GM23338 (cell line): ENCODE data around the gene IFNL3. TPM values are rescaled to one million over a fixed set of nuclear protein-coding genes. Genes with fewer than 3 reads are reported as not detected.

ENCODE experiments used
- ATAC-seq: fragments of 200-7000 bp; cut with Tn5 transposase; 3 replicates; pipeline ENCODE4 v1.9.1; 2020
- DNase-seq: peaks from one replicate; pipeline ENCODE4 v3.0.0-alpha.2; 2015; ENCODE audit warnings: low spot score
- H2AFZ ChIP-seq: fragments of 200-600 bp; sonication (generic); 2 replicates; pipeline ENCODE4 v1.8.0; 2016; ENCODE audit warnings: antibody characterized with exemption, mild to moderate bottlenecking, moderate library complexity
- H3F3A ChIP-seq: fragments of 200-600 bp; sonication (generic); replicated peaks from 2 replicates; pipeline ENCODE4 v1.8.0; 2017; ENCODE audit warnings: antibody characterized with exemption, mixed run types, low read depth
- H3K27ac ChIP-seq: fragments of 200-600 bp; sonication (generic); 2 replicates; pipeline ENCODE4 v1.6.1; 2016; ENCODE audit warnings: low read depth
- H3K27me3 ChIP-seq: fragments of 200-600 bp; sonication (generic); 2 replicates; pipeline ENCODE4 v1.8.0; 2016; ENCODE audit warnings: mild to moderate bottlenecking, mixed run types, moderate library complexity; ENCODE audit not compliant: insufficient read depth
- H3K36me3 ChIP-seq: fragments of 200-600 bp; sonication (generic); 2 replicates; pipeline ENCODE4 v1.8.0; 2016; ENCODE audit warnings: mild to moderate bottlenecking; ENCODE audit not compliant: insufficient read depth
- H3K4me1 ChIP-seq: fragments of 200-600 bp; sonication (generic); 2 replicates; pipeline ENCODE4 v1.8.0; 2016; ENCODE audit warnings: mild to moderate bottlenecking, moderate library complexity; ENCODE audit not compliant: insufficient read depth
- H3K4me2 ChIP-seq: fragments of 200-600 bp; sonication (generic); 2 replicates; pipeline ENCODE4 v1.7.1; 2017; ENCODE audit warnings: mixed run types
- H3K4me3 ChIP-seq: fragments of 200-600 bp; sonication (generic); 2 replicates; pipeline ENCODE4 v1.6.1; 2016; ENCODE audit warnings: mixed run types
- H3K79me2 ChIP-seq: fragments of 200-600 bp; sonication (generic); replicated peaks from 2 replicates; pipeline ENCODE4 v1.8.0; 2017; ENCODE audit warnings: mild to moderate bottlenecking; ENCODE audit not compliant: insufficient read depth
- H3K9me2 ChIP-seq: fragments of 200-600 bp; sonication (generic); 2 replicates; pipeline ENCODE4 v1.8.0; 2017; ENCODE audit not compliant: insufficient read depth
- H4K20me1 ChIP-seq: fragments of 200-600 bp; sonication (generic); replicated peaks from 2 replicates; pipeline ENCODE4 v1.8.0; 2017; ENCODE audit warnings: mild to moderate bottlenecking; ENCODE audit not compliant: insufficient read depth
- H3K27ac Mint-ChIP-seq: 2 replicates; pipeline ENCODE4 v1.8.0; 2020; ENCODE audit warnings: inconsistent platforms, mild to moderate bottlenecking, moderate library complexity, mixed read lengths
- H3K27me3 Mint-ChIP-seq: 3 replicates; pipeline ENCODE4 v1.8.0; 2022; ENCODE audit warnings: low read depth, mild to moderate bottlenecking, moderate library complexity, mixed read lengths, inconsistent platforms; ENCODE audit not compliant: insufficient read depth, poor library complexity
- H3K36me3 Mint-ChIP-seq: 3 replicates; pipeline ENCODE4 v1.8.0; 2021; ENCODE audit warnings: low read depth, mild to moderate bottlenecking, inconsistent platforms, moderate library complexity, mixed read lengths
- H3K4me1 Mint-ChIP-seq: 3 replicates; pipeline ENCODE4 v1.8.0; 2020; ENCODE audit warnings: mild to moderate bottlenecking, inconsistent platforms, mixed read lengths
- H3K4me3 Mint-ChIP-seq: 3 replicates; pipeline ENCODE4 v1.8.0; 2021; ENCODE audit warnings: moderate library complexity, mild to moderate bottlenecking, inconsistent platforms, mixed read lengths
- H3K9me3 Mint-ChIP-seq: 3 replicates; pipeline ENCODE4 v1.8.0; 2020; ENCODE audit warnings: moderate library complexity, mild to moderate bottlenecking, inconsistent platforms, mixed read lengths
- CREB1 ChIP-seq: fragments of 250-450 bp; sonication (Bioruptor Pico); IDR thresholded peaks from 2 replicates; pipeline ENCODE4 v1.5.0; 2020; ENCODE audit warnings: low read depth, mild to moderate bottlenecking, moderate library complexity
- CTCF ChIP-seq, 2 experiments: fragments of 200-600 bp in 1 of 2; sonication (generic) in 1 of 2; conservative IDR thresholded peaks; 2 replicates each; pipeline versions ENCODE4 v1.5.1 to v1.6.1; 2016 to 2017; ENCODE audit warnings: antibody characterized with exemption in 2 of 2, low read depth in 2 of 2, mild to moderate bottlenecking in 2 of 2, moderate library complexity in 1 of 2
- EZH2 ChIP-seq: fragments of 200-600 bp; sonication (generic); IDR thresholded peaks from one replicate; pipeline ENCODE4 v1.8.0; 2017; ENCODE audit warnings: antibody characterized with exemption, mild to moderate bottlenecking, low read depth; ENCODE audit not compliant: unreplicated experiment
- EZH2phosphoT487 ChIP-seq: fragments of 200-600 bp; sonication (generic); IDR thresholded peaks from one replicate; pipeline ENCODE4 v1.8.1; 2018; ENCODE audit warnings: antibody characterized with exemption; ENCODE audit not compliant: unreplicated experiment
- JUNB ChIP-seq: IDR thresholded peaks from one replicate; pipeline ENCODE4 v1.6.1; 2016; ENCODE audit warnings: antibody characterized with exemption; ENCODE audit not compliant: unreplicated experiment
- NANOG ChIP-seq: IDR thresholded peaks from 2 replicates; pipeline ENCODE4 v1.6.1; 2016; ENCODE audit warnings: antibody characterized with exemption, borderline replicate concordance
- POLR2AphosphoS5 ChIP-seq: IDR thresholded peaks from 2 replicates; pipeline ENCODE4 v1.6.1; 2016; ENCODE audit warnings: antibody characterized with exemption, low read depth
- REST ChIP-seq: IDR thresholded peaks from one replicate; pipeline ENCODE4 v1.6.1; 2018; ENCODE audit warnings: antibody characterized with exemption; ENCODE audit not compliant: unreplicated experiment
- STAT1 ChIP-seq: IDR thresholded peaks from one replicate; pipeline ENCODE4 v1.6.1; 2016; ENCODE audit warnings: antibody characterized with exemption; ENCODE audit not compliant: unreplicated experiment
- ZNF114 ChIP-seq: fragments of 250-450 bp; sonication (Bioruptor Pico); IDR thresholded peaks from 2 replicates; pipeline ENCODE4 v1.5.0; 2020; ENCODE audit warnings: mild to moderate bottlenecking, moderate library complexity
- ZNF331 ChIP-seq: fragments of 250-450 bp; sonication (Bioruptor Pico); IDR thresholded peaks from 2 replicates; pipeline ENCODE4 v1.5.0; 2020; ENCODE audit warnings: low read depth, mild to moderate bottlenecking, moderate library complexity
- polyA plus RNA-seq: library from polyadenylated mRNA; unstranded; fragments of >200 nt; fragmentation: Nextera tagmentation; extraction: Ambion mirVana; gene quantifications from 2 replicates; pipeline ENCODE4 v1.2.1, GENCODE V29; 2016
- total RNA-seq: library from RNA; depleted of rRNA; stranded (reverse); fragments of >200 nt; shearing (Covaris generic); gene quantifications from 2 replicates; pipeline ENCODE4 v1.2.3, GENCODE V29; 2014
- TF ChIP-seq, protein P1 (sequence below): IDR thresholded peaks from 2 replicates; pipeline ENCODE4 v1.6.1; 2016; ENCODE audit warnings: antibody characterized with exemption
- TF ChIP-seq, protein P2 (sequence below): fragments of 250-450 bp; sonication (Bioruptor Pico); IDR thresholded peaks from 2 replicates; pipeline ENCODE4 v1.5.0; 2020; ENCODE audit warnings: mild to moderate bottlenecking, moderate library complexity

The IFNL3 gene
- total and polyA plus RNA-seq, 2 experiments from 2014 or later, result not detected

DNA sequence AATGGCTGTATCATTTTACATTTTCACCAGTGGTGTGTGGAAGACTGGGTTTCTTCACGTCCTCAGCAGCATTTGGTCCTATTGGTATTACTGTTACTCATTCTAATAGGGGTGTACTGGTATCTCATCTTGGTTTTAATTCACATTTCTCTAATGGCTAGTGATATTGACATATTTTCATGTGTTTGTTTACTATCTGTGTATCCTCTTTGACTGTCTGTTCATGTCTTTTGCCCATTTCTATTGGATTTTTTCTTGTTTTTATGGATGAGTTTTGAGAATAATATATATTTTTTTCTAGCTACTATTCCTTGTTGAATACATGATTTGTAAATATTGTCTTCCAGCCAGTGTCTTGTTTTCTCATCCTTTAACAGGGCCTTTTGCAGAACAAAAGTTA, 37.2 kb upstream of the IFNL3 start:
- TF ChIP-seq ZNF114 (CRISPR knock-in tag) (no peak), CTCF (conservative IDR thresholded peaks at IDR 0.05; ENCODE audit: low read depth in 2 of 2) (no peak), EZH2phosphoT487 (no peak), STAT1 (no peak), CREB1 (CRISPR knock-in tag) (no peak), JUNB (no peak), NANOG (no peak), ZNF331 (CRISPR knock-in tag) (no peak), POLR2AphosphoS5 (no peak), EZH2 (no peak), REST (no peak)
- TF ChIP-seq, protein P1, sequence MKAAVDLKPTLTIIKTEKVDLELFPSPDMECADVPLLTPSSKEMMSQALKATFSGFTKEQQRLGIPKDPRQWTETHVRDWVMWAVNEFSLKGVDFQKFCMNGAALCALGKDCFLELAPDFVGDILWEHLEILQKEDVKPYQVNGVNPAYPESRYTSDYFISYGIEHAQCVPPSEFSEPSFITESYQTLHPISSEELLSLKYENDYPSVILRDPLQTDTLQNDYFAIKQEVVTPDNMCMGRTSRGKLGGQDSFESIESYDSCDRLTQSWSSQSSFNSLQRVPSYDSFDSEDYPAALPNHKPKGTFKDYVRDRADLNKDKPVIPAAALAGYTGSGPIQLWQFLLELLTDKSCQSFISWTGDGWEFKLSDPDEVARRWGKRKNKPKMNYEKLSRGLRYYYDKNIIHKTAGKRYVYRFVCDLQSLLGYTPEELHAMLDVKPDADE, result no peak
- TF ChIP-seq, protein P2, sequence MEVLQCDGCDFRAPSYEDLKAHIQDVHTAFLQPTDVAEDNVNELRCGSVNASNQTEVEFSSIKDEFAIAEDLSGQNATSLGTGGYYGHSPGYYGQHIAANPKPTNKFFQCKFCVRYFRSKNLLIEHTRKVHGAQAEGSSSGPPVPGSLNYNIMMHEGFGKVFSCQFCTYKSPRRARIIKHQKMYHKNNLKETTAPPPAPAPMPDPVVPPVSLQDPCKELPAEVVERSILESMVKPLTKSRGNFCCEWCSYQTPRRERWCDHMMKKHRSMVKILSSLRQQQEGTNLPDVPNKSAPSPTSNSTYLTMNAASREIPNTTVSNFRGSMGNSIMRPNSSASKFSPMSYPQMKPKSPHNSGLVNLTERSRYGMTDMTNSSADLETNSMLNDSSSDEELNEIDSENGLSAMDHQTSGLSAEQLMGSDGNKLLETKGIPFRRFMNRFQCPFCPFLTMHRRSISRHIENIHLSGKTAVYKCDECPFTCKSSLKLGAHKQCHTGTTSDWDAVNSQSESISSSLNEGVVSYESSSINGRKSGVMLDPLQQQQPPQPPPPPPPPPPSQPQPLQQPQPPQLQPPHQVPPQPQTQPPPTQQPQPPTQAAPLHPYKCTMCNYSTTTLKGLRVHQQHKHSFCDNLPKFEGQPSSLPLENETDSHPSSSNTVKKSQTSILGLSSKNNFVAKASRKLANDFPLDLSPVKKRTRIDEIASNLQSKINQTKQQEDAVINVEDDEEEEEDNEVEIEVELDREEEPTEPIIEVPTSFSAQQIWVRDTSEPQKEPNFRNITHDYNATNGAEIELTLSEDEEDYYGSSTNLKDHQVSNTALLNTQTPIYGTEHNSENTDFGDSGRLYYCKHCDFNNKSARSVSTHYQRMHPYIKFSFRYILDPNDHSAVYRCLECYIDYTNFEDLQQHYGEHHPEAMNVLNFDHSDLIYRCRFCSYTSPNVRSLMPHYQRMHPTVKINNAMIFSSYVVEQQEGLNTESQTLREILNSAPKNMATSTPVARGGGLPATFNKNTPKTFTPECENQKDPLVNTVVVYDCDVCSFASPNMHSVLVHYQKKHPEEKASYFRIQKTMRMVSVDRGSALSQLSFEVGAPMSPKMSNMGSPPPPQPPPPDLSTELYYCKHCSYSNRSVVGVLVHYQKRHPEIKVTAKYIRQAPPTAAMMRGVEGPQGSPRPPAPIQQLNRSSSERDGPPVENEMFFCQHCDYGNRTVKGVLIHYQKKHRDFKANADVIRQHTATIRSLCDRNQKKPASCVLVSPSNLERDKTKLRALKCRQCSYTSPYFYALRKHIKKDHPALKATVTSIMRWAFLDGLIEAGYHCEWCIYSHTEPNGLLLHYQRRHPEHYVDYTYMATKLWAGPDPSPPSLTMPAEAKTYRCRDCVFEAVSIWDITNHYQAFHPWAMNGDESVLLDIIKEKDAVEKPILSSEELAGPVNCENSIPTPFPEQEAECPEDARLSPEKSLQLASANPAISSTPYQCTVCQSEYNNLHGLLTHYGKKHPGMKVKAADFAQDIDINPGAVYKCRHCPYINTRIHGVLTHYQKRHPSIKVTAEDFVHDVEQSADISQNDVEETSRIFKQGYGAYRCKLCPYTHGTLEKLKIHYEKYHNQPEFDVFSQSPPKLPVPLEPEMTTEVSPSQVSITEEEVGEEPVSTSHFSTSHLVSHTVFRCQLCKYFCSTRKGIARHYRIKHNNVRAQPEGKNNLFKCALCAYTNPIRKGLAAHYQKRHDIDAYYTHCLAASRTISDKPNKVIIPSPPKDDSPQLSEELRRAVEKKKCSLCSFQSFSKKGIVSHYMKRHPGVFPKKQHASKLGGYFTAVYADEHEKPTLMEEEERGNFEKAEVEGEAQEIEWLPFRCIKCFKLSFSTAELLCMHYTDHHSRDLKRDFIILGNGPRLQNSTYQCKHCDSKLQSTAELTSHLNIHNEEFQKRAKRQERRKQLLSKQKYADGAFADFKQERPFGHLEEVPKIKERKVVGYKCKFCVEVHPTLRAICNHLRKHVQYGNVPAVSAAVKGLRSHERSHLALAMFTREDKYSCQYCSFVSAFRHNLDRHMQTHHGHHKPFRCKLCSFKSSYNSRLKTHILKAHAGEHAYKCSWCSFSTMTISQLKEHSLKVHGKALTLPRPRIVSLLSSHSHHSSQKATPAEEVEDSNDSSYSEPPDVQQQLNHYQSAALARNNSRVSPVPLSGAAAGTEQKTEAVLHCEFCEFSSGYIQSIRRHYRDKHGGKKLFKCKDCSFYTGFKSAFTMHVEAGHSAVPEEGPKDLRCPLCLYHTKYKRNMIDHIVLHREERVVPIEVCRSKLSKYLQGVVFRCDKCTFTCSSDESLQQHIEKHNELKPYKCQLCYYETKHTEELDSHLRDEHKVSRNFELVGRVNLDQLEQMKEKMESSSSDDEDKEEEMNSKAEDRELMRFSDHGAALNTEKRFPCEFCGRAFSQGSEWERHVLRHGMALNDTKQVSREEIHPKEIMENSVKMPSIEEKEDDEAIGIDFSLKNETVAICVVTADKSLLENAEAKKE (CRISPR knock-in tag), result no peak
- H3K36me3 ChIP-seq, result no peaks in the 10 kb centered on the region
- no peak overlapping the region for H3K4me2 ChIP-seq
- DNase-seq, result no peak
- H3K9me2 ChIP-seq, result no peaks in the 10 kb centered on the region
- H2AFZ ChIP-seq, result no peak overlapping the region
- H3K36me3 Mint-ChIP-seq, result no peaks in the 10 kb centered on the region
- H3K4me3 ChIP-seq, result no peak overlapping the region
- H3K27me3 Mint-ChIP-seq, result peaks cover 7% of the 10 kb centered on the region
- no peaks in the 10 kb centered on the region for H3K79me2 ChIP-seq
- ATAC-seq, result no peak
- no peak overlapping the region for H3K4me3 Mint-ChIP-seq
- H3K27ac Mint-ChIP-seq, result no peak overlapping the region
- H3K4me1 Mint-ChIP-seq, result no peaks in the 10 kb centered on the region
- no peaks in the 10 kb centered on the region for H3K27me3 ChIP-seq
- no peak overlapping the region for H3K27ac ChIP-seq
- no peaks in the 10 kb centered on the region for H3K4me1 ChIP-seq
- no peaks in the 10 kb centered on the region; the same call in 2 of the 3 replicates for H3K9me3 Mint-ChIP-seq
- no peaks in the 10 kb centered on the region for H4K20me1 ChIP-seq
- no peaks in the 10 kb centered on the region for H3F3A ChIP-seq
